ENCODE measurements around the gene MYL5.
A peak's percentile ranks its signal among the peaks of the same experiment; 100 is the strongest.
"Not testable (repeated sequence)": the region's sequence is repeated elsewhere in the genome, so short reads cannot be mapped to it uniquely, and the experiment has no call there.

Gene MYL5

GRCh38 chr4:657834-658667, 16.3 kb upstream of the MYL5 start:
- no peak for DNase-seq

DNA sequence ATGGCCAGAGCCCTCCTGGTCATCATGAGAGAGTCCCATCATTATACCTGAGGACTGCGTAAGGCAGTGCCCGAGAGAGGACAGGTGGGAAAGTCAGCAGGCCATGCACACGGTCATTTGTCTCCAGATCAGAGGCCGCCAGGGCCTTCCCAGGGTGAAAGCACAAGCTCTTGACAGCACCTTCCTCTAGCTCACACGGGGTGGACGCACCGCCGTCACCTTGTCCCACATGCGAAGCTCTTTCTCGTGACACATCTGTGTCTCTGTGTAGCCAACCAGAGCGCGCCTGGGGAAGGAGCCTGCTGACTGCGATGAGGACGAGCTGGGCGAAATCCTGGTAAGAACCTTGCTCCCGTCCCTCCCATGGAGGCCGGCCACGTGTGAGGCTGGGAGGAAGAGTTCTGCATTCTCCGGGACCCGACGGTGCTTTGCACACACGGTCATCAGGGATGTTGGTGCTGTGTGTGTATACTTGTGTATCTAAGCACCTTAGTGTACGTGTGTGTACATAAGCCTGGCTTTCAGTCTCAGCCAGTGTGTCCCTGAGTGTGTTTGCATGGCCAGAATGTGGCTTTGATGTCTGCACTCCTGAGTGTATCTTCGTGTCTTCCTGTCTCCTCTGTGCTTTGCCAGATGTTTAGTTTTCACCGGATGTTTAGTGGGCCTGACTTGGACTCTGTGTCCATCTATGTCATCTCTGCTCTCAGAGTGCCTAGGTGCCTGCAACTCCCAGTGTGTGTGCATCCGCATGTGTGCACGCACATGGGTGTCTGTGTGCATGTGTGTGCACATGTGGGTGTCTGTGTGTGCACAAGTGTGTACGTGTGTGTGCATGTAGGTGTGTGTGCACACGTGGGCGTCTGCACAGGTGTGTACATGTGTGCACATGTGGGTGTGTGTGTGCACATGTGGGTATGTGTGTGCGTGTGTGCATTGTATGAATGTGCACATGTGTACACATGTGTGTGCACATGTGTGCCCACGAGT, 15.4 kb upstream of the MYL5 start:
- DNase-seq: no peak

DNA sequence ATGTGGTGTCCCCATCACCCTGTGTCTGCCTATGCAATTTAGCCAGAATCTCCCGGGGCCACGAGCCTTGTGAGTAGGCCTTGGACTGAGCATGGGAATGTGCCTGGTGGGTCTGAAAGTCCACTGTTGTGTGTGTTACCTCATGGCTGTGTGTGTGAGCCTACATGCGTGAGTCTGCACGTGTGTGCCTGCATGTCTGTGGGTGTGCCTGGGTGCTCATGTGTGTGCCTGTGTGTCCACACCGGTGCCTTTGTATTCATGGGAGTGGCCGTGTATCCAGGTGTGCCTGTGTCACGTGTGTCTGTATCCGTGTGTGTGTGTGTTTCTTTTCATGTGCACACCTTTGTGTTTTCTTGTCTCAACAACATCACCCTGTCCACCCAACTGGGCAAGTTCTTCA, 14.5 kb upstream of the MYL5 start:
- no peak for DNase-seq

GRCh38 chr4:660401-660800, 13.9 kb upstream of the MYL5 start:
- no peak for DNase-seq

DNA sequence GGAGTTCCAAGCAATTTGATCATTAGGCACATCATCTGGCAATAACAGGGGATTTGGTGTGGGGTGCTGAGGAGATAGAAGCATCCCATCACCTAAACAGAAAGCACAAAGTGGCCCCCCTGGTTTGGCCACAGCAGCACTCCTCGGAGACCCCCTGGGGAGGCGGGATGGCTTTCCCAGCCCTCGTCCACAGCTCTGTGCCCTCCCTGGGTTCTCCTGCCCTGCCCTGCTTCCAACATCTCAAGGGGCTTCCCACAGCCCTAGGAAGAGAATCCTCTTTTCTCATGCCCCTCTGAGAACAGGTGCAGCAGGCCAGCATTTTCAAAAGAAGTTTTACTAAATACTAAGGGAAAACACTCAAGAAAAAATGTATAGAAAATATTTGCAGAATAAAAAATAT, 13.1 kb upstream of the MYL5 start:
- DNase-seq: no peak

GRCh38 chr4:661881-662761, 12.2 kb upstream of the MYL5 start:
- no peak for DNase-seq

DNA sequence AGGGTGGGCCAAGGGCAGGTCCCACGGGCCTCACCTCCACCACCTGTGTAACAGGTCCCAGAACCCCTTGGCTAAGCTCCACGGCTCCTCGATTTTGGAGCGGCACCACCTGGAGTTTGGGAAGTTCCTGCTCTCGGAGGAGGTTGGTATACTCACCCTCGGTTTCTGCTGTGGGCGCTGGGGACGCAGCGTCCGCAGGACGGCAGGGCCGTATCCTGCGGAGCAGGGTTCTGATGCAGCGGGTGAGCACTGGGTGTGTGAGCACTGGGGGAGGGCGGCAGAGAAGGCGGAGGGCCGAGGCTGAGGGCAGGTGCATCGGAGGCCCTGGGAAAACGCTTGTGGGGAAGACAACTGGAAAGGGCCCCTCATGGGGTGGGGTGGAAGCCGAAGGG, 11.3 kb upstream of the MYL5 start:
- no peak for DNase-seq

GRCh38 chr4:663438-664428, 10.6 kb upstream of the MYL5 start:
- peak; percentile 43 to 65 for DNase-seq

- no peak for DNase-seq
These were observed 9.6 kb upstream of the MYL5 start for GRCh38 chr4:664713-665231.

DNA sequence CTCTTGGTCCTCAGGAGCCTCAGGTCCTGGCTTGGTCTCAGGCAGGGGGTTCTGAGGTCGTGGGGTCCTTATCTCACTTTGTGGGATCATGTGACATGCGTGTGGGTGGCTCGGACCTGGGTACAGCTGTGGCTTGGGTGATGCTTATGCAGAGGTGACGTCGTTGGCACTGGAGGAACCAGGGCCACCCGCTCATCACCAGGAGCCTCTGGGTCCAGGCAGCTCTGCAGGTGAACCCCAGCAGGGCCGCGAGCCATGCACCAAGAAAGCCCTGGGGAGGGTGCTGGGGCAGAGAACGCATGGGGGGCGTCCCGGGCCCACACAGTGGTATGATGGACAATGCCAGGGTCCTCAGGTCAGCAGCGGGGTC, 9.0 kb upstream of the MYL5 start:
- DNase-seq: no peak

GRCh38 chr4:665751-666435, 8.4 kb upstream of the MYL5 start:
- no peak for DNase-seq

- DNase-seq: no peak
These were observed 7.9 kb upstream of the MYL5 start for GRCh38 chr4:666436-666810.

GRCh38 chr4:666822-667544, 7.4 kb upstream of the MYL5 start:
- DNase-seq: no peak

- DNase-seq: no peak
These were observed 6.8 kb upstream of the MYL5 start for GRCh38 chr4:667545-667925.

DNA sequence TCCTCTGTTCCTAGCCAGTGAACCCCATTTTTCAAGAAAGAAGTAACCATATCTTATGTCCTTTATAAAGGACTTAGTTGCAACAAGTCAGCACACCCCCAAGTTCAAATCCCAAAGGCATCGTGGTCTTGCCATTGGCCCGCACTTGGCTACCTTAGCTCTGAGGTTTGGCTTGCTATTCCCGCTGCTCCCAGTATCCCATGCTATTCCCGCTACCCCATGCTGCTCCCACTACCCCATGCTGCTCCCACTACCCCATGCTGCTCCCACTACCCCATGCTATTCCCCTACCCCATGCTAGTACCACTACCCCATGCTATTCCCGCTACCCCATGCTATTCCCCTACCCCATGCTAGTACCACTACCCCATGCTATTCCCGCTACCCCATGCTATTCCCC, 6.1 kb upstream of the MYL5 start:
- DNase-seq: not testable (repeated sequence)

DNA sequence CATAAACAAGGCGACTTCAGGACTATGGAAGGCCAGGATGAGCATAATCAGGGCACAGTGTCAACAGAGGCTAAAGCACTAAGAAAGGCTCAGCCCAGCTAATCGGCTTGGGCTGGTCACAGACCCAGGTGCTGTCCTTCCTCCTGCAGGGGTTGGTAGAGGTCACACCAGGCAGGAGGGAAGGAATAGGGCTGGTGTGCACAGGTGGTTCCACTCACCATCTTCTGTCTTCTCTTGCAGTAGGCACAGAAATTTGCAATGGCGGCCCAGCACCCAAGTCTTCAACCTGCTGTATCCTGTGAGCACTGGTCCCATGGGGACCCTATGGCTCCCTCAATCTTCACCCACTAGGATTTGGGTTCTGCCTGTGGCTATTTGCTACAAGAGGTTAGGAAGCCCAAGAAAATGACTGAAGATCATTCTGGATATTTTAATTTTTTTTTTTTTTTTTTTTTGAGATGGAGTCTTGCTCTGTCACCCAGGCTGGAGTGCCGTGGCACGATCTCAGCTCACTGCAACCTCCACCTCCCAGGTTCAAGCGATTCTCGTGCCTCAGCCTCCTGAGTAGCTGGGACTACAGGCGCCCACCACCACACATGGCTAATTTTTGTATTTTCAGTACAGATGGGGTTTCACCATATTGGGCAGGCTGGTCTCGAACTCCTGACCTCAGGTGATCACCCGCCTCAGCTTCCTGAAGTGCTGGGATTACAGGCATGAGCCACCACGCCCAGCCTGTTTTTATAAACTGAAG, 4.4 kb upstream of the MYL5 start:
- not testable (repeated sequence) for DNase-seq

DNA sequence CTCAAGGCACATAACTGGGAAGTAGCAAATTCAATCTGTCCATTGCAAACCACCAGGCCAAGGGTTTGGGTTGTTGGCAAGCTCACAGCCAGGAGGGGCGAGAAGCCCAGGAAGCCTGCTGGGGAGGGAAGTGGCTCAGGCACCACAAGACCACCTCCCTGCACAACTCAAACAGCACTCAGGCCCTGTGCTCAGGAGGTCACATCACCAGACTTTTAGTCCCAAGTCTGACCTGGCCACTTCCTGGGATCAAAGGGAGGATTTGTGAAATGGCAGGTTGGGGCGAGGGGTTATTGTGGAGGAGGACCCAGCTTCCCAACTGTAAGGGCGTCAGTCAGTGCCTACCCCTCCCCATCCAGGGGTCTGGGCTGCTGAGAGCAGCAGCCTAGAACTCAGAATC, 2.6 kb upstream of the MYL5 start:
- no peak for DNase-seq

DNA sequence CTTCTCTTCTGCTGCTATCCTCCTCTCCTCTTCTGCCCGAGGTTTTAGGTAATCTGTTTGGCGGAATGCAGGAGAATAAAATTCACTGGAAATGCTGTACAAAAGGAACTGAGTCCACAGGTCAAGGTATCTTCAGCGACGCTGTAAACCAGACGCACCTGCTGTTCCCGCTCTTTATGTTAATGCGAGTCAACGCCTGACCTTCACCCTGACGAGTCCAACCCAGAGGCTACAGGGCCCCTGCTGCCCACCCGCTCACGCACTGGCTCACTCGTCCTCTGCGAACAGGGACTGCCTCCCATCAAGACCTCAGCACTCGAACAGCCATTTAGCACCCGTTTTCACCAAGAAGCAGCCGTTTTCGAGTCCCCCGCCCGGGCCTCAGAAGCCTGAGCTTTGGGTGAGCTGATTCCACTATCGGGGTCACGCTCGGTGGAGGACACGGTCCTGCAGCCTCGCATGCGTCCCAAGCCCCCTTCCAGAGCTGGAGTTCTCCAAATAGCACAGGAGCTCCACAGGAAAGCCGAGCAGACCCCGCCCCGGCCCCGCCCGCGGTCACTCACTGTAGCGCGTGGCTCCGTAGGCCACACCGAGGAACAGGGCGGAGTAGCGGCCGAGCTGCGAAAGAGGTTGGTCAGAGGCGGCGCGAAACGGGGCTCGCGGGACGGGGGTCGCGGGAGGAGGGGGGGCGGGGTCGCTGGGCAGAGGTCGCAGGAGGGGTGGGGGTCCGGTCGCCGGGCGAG, 822 bp upstream of the MYL5 start:
- DNase-seq: no peak
